IPS DF 6.9 (cell line): Measurements from ENCODE around the gene AIRE.

Experiments
- DNase-seq: peaks from one replicate; pipeline ENCODE4 v3.0.0-alpha.2; 2013; ENCODE audit warnings: low read depth, low spot score
- H3K27ac ChIP-seq: one replicate; pipeline ENCODE4 v1.5.1; 2013; ENCODE audit warnings: low read length, control low read depth
- H3K27me3 ChIP-seq: 2 replicates; pipeline ENCODE4 v1.6.1; 2013; ENCODE audit warnings: mild to moderate bottlenecking, low read length; ENCODE audit not compliant: control insufficient read depth, insufficient read depth
- H3K36me3 ChIP-seq: 2 replicates; pipeline ENCODE4 v1.6.1; 2013; ENCODE audit warnings: low read length; ENCODE audit not compliant: control insufficient read depth, insufficient read depth
- H3K4me1 ChIP-seq: 2 replicates; pipeline ENCODE4 v1.6.1; 2013; ENCODE audit warnings: low read length; ENCODE audit not compliant: control insufficient read depth, insufficient read depth
- H3K4me3 ChIP-seq: 2 replicates; pipeline ENCODE4 v1.5.1; 2013; ENCODE audit warnings: mild to moderate bottlenecking, low read length
- H3K9me3 ChIP-seq: 2 replicates; pipeline ENCODE4 v1.6.1; 2013; ENCODE audit warnings: low read length, inconsistent platforms; ENCODE audit not compliant: control insufficient read depth, insufficient read depth
- WGBS: extraction: QIAGEN DNeasy Blood & Tissue Kit; methylation state at CpG from one replicate; pipeline ENCODE4 v1.1.7; 2013; ENCODE audit warnings: mixed read lengths, missing lambda C conversion rate; ENCODE audit not compliant: insufficient read length, insufficient coverage; 5-methylcytosine and 5-hydroxymethylcytosine counted together

AIRE gene

GRCh38 chr21:44325386-44326271, 40.0 kb downstream of the AIRE start:
- H3K27me3 ChIP-seq = no peaks in the 10 kb centered on the region
- no peak for DNase-seq
- no peaks in the 10 kb centered on the region for H3K9me3 ChIP-seq
- WGBS = no CpG with 5 or more reads among the region's 44 CpGs
- H3K36me3 ChIP-seq = peaks cover 14% of the 10 kb centered on the region
- no peak overlapping the region for H3K27ac ChIP-seq
- no peak overlapping the region for H3K4me3 ChIP-seq
- H3K4me1 ChIP-seq = no peaks in the 10 kb centered on the region; the same call in 1 of the 2 replicates

GRCh38 chr21:44326272-44326647, 40.6 kb downstream of the AIRE start:
- H3K27ac ChIP-seq = no peak overlapping the region
- peaks cover 10% of the 10 kb centered on the region for H3K36me3 ChIP-seq
- no peak overlapping the region for H3K4me3 ChIP-seq
- no peaks in the 10 kb centered on the region for H3K9me3 ChIP-seq
- no peaks in the 10 kb centered on the region; the same call in 1 of the 2 replicates for H3K4me1 ChIP-seq
- WGBS = no CpG with 5 or more reads among the region's 13 CpGs
- no peaks in the 10 kb centered on the region for H3K27me3 ChIP-seq
- no peak for DNase-seq

- H3K36me3 ChIP-seq = peaks cover 10% of the 10 kb centered on the region
- no peaks in the 10 kb centered on the region; the same call in 1 of the 2 replicates for H3K4me1 ChIP-seq
- H3K27me3 ChIP-seq = no peaks in the 10 kb centered on the region
- H3K27ac ChIP-seq = no peak overlapping the region
- no peak for DNase-seq
- WGBS = no CpG with 5 or more reads among the region's 26 CpGs
- H3K4me3 ChIP-seq = no peak overlapping the region
- no peaks in the 10 kb centered on the region for H3K9me3 ChIP-seq
Observed at GRCh38 chr21:44326716-44327602, 41.3 kb downstream of the AIRE start.

- peaks cover 10% of the 10 kb centered on the region for H3K36me3 ChIP-seq
Observed at GRCh38 chr21:44327603-44327974, 41.9 kb downstream of the AIRE start.

GRCh38 chr21:44328242-44328895, 42.7 kb downstream of the AIRE start:
- no CpG with 5 or more reads among the region's 25 CpGs for WGBS
- H3K4me3 ChIP-seq = no peak overlapping the region
- peaks cover 9% of the 10 kb centered on the region for H3K36me3 ChIP-seq
- H3K9me3 ChIP-seq = no peaks in the 10 kb centered on the region
- no peaks in the 10 kb centered on the region; the same call in 1 of the 2 replicates for H3K4me1 ChIP-seq
- no peak for DNase-seq
- H3K27me3 ChIP-seq = no peaks in the 10 kb centered on the region
- no peak overlapping the region for H3K27ac ChIP-seq

More at GRCh38 chr21:44327603-44327974, 41.9 kb downstream of the AIRE start:
- DNase-seq = no peak
- no peak overlapping the region for H3K27ac ChIP-seq
- no peaks in the 10 kb centered on the region for H3K27me3 ChIP-seq
- no peak overlapping the region for H3K4me3 ChIP-seq
- H3K9me3 ChIP-seq = no peaks in the 10 kb centered on the region
- WGBS = no CpG with 5 or more reads among the region's 11 CpGs
- H3K4me1 ChIP-seq = no peaks in the 10 kb centered on the region; the same call in 1 of the 2 replicates

GRCh38 chr21:44329086-44329889, 43.6 kb downstream of the AIRE start:
- WGBS = no CpG with 5 or more reads among the region's 26 CpGs
- Histone ChIP-seq H3K27ac (no peak overlapping the region), H3K36me3 (peaks cover 7% of the 10 kb centered on the region), H3K27me3 (no peaks in the 10 kb centered on the region), H3K9me3 (no peaks in the 10 kb centered on the region), H3K4me1 (no peaks in the 10 kb centered on the region; the same call in 1 of the 2 replicates), H3K4me3 (no peak overlapping the region)
- no peak for DNase-seq

GRCh38 chr21:44329971-44330681, 44.5 kb downstream of the AIRE start:
- Histone ChIP-seq H3K4me1 (no peaks in the 10 kb centered on the region; the same call in 1 of the 2 replicates), H3K36me3 (peaks cover 3% of the 10 kb centered on the region; the same call in 1 of the 2 replicates), H3K27ac (no peak overlapping the region), H3K9me3 (no peaks in the 10 kb centered on the region), H3K4me3 (no peak overlapping the region), H3K27me3 (no peaks in the 10 kb centered on the region)
- no CpG with 5 or more reads among the region's 44 CpGs for WGBS
- no peak for DNase-seq

- Histone ChIP-seq H3K27me3 (no peaks in the 10 kb centered on the region), H3K36me3 (peaks cover 3% of the 10 kb centered on the region; the same call in 1 of the 2 replicates), H3K4me3 (no peak overlapping the region), H3K9me3 (no peaks in the 10 kb centered on the region), H3K4me1 (no peaks in the 10 kb centered on the region; the same call in 1 of the 2 replicates), H3K27ac (no peak overlapping the region)
- no CpG with 5 or more reads among the region's 18 CpGs for WGBS
- DNase-seq = no peak
Observed at GRCh38 chr21:44330698-44331097, 45.0 kb downstream of the AIRE start.

- Histone ChIP-seq H3K4me3 (no peak overlapping the region), H3K27ac (no peak overlapping the region), H3K36me3 (peaks cover 2% of the 10 kb centered on the region; the same call in 1 of the 2 replicates), H3K4me1 (no peaks in the 10 kb centered on the region; the same call in 1 of the 2 replicates), H3K27me3 (no peaks in the 10 kb centered on the region), H3K9me3 (no peaks in the 10 kb centered on the region)
- WGBS = no CpG with 5 or more reads among the region's 16 CpGs
- DNase-seq = no peak
Observed at GRCh38 chr21:44331209-44331608, 45.5 kb downstream of the AIRE start.
